Measurements from ENCODE around the gene AP2A1.

Gene AP2A1

GRCh38 chr19:49791776-49792445 is 25.1 kb downstream of the AP2A1 start:
- DNase-seq (ENCODE audit: low read depth): no peak
- TF ChIP-seq CTCF (IDR thresholded peaks at IDR 0.05; ENCODE audit: low read length, missing control alignments): no peak
- H3K4me3 ChIP-seq (replicated peaks; ENCODE audit: low read depth, low read length): no peak overlapping the region

- no peak overlapping the region for H3K4me3 ChIP-seq (replicated peaks; ENCODE audit: low read depth, low read length)
- TF ChIP-seq CTCF (IDR thresholded peaks at IDR 0.05; ENCODE audit: low read length, missing control alignments): no peak
- DNase-seq (ENCODE audit: low read depth): no peak
These were observed 26.2 kb downstream of the AP2A1 start for GRCh38 chr19:49792829-49793560.

GRCh38 chr19:49793561-49793840 is 26.7 kb downstream of the AP2A1 start:
- H3K4me3 ChIP-seq (replicated peaks; ENCODE audit: low read depth, low read length): no peak overlapping the region
- no peak for TF ChIP-seq CTCF (IDR thresholded peaks at IDR 0.05; ENCODE audit: low read length, missing control alignments)
- no peak for DNase-seq (ENCODE audit: low read depth)

- DNase-seq (ENCODE audit: low read depth): no peak
- TF ChIP-seq CTCF (IDR thresholded peaks at IDR 0.05; ENCODE audit: low read length, missing control alignments): no peak
- no peak overlapping the region for H3K4me3 ChIP-seq (replicated peaks; ENCODE audit: low read depth, low read length)
These were observed 28.8 kb downstream of the AP2A1 start for GRCh38 chr19:49795615-49796014.

- no peak for TF ChIP-seq CTCF (IDR thresholded peaks at IDR 0.05; ENCODE audit: low read length, missing control alignments)
- DNase-seq (ENCODE audit: low read depth): no peak
- no peak overlapping the region for H3K4me3 ChIP-seq (replicated peaks; ENCODE audit: low read depth, low read length)
These were observed 31.8 kb downstream of the AP2A1 start for GRCh38 chr19:49798574-49798973.

- TF ChIP-seq CTCF (IDR thresholded peaks at IDR 0.05; ENCODE audit: low read length, missing control alignments): no peak
- no peak overlapping the region for H3K4me3 ChIP-seq (replicated peaks; ENCODE audit: low read depth, low read length)
- DNase-seq (ENCODE audit: low read depth): no peak
These were observed 32.5 kb downstream of the AP2A1 start for GRCh38 chr19:49799271-49799797.

Measured in fibroblast of pulmonary artery (primary cell).